Renal pelvis (tissue), 4 donors: ENCODE data around the gene NYAP2. TPM values are rescaled to one million over a fixed set of nuclear protein-coding genes. Genes with fewer than 3 reads are reported as not detected.

ENCODE experiments used
- DNase-seq: peaks from one replicate; pipeline ENCODE4 v3.0.0-alpha.2; 2013
- polyA plus RNA-seq, 3 donors: library from polyadenylated mRNA; unstranded; fragments of 120-200 nt; gene quantifications; one replicate each; pipeline ENCODE4 v1.2.1, GENCODE V29; 2013; ENCODE audit not compliant: insufficient read length in 3 of 3

NYAP2 gene
- polyA plus RNA-seq, 3 donors = 0.04 to 0.09 TPM; not detected in 1

DNA sequence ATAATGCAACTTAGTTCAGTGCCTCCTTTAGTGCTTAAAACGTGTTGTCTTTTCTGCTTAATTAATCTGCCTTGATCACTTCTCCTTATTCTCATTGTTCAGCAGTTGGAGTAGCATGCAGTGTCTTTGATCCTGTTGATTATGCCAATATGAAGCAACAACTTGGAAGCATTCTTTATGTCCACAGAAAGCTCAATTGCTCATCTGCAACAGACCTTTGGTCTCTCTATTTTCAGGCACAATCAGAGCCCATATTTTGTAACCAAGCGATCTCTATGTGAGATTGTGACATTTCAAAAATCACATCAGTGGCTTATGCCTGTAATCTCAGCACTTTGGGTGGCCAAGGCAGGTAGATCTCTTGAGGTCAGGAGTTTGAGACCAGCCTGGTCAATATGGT lies 217.3 kb downstream of the NYAP2 start:
- no peak for DNase-seq

DNA sequence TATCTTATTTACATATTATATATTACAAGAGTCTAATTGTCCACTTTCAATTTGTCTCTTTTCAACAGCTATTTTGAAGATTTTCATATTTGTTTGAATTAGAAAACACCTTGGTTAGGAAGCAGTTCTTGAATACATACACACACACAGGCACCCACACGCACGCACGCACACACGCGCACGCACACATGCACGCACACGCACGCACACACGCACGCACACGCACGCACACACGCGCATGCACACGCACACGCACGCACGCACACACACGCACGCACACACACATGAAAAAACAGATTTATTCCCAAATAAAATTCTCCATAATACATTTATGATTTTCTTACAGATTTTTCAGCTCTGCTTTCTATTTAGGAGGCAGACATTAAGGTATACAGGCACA lies 220.7 kb downstream of the NYAP2 start:
- DNase-seq = no peak

DNA sequence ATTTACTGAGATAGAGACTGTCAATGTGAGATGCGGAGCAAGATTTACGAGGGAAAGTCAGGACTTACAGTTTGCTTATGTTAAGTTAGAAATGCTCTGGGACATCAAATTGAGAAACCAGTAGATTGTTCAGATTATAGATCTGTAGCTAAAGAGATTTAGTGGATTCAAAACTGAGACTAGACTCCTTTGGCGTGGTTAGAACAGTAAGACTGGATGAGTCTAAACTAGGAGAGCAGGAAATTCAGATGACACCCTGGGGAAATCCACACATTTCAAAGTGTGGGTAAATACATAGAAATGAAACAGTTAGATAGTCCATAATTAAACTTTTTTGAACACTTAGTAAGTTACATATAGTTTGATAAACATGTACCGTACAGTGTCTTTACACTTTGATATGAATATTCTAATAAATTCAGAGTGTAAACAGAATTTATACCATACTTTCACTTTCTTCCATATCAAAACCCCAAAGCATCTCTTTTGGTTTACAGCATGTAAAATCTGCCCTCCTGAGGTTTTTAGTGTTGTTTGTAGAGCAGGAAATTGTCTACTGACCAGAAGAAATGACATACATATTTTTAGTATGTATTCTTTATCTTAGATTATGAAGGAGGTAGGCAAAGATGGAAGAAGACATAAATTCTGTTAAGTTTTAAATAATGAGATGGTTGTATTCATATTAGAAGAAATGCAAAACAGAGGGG lies 231.5 kb downstream of the NYAP2 start:
- DNase-seq = no peak

DNA sequence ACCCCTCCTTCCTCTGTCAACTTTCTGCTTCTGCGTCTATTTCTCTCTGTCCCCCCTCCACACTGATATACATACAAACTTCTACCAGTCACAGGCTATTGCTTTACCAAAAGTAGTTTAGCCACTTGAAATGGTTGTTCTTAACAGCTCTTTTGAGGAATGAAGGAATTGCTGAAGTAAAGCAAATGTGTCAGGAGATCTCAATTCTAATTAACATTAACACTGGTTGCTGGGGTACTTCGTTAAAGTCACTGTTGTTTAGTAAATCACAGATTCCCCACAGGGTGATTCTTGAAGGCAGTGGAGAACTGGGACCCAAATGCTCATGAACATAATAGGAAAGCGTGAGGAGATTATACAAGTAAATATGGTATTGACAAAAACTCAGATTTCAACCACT lies 232.8 kb downstream of the NYAP2 start:
- no peak for DNase-seq

DNA sequence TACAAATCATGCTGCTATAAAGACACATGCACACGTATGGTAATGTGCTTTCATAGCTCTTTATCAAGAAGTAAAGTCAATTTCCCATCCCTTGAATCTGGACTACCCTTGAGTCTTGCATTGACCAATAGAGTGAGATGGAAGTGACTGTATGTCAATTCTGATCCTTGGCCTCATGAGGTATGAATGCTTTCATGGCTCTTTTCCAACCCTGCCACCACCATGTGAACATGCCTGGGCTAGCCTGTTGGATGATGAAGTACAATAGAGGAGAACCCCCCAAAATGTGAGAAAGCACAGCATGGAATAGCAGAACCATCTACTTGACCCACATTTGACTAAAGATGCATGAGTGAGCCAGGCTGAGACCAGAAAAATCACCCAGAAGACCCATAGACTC lies 237.0 kb downstream of the NYAP2 start:
- no peak for DNase-seq

DNA sequence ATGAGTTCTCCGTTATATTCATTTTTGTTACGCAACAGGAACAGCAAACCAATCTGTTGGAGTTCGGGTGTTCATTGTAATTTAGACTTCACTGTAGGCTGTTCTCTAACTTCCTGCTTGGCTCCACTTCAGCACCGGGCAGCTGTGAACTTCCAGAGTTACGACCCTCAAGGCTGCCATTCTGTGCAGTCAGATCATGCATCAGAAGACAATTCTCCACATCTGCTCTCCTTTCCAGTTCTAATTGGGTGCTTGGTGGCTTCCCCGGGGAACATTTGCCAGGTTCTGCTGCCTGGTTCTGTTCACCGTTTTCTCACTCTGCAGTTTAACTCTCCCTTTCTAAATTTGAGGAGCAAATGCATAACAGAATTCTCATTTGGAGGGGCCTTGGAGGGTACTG lies 237.7 kb downstream of the NYAP2 start:
- no peak for DNase-seq

DNA sequence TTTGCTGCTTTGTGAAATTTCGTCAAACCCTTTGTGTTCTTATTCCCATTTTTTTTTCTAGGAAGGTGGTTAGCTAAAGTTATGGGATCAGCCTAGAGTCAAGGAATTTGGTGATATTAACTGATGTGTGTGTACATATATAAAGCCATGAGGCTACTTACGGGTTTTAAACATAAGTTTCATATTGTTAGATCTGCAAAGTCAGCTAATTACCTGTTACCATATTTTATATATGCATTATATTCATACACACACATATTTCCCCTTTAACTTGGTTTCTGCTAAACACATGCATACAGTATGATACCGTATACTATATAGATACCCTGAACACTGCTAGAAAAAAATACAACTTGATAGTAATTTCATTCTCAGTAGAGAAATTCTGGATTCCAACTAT lies 241.0 kb downstream of the NYAP2 start:
- no peak for DNase-seq

DNA sequence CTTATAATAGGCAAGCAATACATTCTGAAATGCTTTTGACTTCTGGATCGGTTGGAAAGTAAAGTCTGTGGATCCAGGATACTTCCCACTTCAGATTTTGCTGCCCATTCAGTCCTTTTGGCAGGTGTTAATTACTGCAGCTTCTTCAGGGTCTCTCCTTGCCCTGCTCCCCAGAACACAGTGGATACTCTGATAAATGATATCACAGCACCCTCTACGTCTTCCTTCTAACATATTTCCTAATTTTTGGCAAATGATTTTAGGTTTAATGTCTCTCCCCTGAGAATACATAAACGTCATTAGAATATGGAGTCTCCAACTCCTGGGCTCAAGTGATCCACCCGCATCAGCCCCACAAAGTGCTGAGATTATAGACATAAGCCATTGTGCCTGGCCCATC lies 249.8 kb downstream of the NYAP2 start:
- no peak for DNase-seq

DNA sequence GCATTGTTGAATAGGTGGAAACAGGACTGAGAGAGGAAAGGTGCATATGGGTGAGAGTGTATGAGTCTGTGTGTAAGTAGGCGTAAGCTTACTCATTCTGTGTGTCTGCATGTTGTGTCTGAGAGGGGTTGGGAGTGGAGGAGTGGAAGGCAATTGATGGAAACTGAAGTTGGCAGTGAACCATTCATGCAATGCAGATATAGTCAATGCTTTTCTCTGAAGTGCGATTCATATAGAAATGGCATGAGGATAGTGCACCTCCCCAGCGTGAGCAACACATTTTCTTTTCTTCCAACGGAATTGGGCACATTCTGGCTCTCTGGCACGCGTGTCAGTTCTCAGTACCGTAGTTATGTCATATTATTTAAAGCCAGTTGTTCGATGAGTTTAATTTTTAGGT lies 250.5 kb downstream of the NYAP2 start:
- no peak for DNase-seq

DNA sequence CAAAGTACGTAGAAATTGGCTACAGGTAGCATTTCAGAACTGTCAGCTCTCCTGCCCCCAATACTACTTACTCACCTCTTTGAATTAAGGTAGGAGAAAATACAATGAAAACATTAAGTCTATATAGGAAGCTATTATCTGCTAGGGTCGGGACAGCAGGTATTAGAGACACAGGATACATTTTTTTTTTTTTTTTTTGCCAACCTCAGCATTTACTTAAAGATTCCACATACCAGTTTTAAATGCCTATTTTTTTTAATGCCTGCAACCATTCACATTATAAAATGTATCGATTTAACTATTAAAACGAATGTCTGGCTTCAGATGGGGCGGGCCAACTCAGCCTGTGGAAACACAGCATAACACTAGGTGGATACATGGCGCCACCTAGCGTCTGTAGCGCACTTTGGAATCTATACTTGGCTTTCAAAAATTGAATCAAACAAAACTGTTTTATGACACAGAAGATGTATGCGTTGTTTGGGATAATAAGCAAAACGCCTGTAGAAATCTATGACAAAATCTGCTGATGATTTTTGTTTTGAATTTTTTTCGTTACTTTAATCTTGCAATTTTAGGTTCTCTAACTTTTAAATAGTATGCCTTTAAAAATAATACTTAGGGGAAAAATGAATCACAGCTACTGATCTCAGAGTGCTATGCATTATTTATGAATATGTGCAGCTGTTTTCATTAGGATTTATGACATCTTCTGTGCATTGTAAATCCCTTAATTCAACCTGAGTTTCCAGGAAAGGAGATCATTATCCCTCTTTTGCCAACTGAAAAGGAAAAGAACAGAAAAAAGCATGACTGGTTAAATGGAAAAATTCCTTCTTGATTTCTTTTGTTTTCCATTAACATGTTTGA lies 261.0 kb downstream of the NYAP2 start:
- peak; percentile 52 for DNase-seq

DNA sequence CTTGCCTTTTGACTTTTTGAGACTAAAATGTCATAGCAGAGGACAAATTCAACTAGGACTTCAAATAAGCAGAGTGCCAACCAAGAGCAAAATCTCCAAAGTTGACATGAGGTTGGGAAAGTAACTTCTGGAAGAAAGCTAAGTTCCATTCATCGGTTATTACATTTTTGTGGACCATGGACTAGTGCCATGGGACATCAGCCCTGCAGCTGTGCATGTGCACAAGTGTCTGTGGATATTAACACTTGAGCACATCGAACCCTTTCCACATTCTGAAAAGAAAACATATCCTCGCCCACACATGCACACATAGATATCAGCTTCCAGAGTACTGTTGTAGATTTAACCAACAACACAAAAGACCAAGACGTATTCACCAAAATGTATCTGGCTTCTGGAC lies 262.6 kb downstream of the NYAP2 start:
- no peak for DNase-seq

DNA sequence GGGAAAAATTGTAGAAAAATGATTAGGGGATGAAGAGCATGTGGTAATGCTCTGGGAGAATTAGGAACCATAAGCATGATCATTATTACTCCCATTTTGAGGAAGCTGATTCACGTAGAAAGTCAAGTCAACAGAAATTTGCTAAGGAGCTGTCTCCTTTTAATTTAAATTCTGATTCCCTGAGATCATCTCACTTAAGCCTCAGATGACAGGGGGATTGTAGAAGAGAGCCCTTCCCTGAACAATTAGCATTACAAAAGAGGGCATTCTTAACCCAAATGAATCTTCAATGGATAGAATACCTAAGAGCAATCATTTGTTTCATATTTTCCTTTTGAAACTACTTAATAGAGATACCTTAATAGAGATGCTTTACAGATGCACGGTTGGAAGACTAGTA lies 267.9 kb downstream of the NYAP2 start:
- no peak for DNase-seq

DNA sequence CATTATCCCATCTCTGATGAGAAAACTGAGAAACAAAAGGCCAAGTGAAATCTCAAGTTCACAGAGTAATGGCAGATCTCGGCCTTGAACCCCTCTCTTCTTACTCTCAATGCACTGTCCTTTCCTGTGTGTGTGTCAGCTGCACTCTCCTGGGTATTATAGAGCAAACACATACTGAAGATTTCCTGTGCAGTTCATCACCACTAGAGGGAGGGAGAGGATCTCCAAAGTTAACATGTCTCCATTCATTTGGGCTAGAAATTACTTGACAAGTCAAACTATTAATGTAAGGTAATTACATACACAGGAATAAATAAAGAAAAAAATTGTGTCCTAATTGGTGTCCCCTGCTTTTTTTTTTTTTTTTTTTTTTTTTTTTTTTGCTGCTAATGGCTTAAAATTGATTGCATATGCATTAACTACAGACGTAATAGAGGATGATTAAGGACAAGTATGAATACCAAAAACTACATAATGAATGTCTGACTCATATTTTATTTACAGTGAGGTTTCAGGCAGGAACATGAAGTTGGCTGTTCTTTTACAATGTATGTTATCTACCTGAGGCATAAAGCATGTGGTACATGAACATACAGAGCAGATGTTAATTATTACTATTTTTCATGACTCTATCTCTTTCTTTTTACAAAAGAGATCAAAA lies 269.2 kb downstream of the NYAP2 start:
- DNase-seq = peak; percentile 44

DNA sequence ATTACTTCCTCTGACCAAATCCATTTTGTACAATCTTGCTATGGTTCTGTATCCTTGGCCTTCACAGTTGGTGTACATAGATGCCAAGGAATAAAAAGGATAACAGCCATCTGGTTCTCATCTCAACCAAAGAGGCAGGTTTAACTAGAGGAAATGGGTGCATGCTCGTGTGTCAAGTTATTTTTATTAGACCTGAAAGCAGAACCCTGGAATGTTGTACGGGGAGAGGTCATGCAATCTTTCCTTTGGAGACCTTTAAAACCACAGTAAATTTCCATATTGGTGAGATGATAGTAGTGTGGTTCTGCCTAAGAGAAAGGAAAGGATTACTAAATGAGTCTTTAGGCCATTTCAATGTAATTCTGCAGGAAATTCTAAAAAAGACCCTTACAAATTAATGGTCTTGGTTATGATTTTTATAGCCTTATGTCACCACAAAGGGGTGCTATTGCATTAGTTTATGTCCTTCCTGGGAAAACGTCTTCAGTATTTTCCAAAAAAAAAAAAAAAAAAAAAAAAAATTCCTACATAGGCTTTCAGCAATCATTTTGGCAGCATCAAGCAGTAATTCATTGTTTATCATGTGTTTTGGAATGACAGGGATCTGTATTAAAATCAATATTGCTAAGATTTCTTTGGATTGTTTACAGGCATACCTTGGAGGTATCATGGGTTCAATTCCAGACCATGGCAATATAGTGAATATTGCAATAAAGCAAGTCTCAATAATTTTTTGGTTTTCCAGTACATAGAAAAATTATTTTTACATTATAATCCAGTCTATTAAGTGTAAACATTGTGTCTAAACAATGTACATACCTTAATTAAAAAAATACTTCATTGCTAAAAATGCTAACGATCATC lies 270.8 kb downstream of the NYAP2 start:
- peak; percentile 48 for DNase-seq

DNA sequence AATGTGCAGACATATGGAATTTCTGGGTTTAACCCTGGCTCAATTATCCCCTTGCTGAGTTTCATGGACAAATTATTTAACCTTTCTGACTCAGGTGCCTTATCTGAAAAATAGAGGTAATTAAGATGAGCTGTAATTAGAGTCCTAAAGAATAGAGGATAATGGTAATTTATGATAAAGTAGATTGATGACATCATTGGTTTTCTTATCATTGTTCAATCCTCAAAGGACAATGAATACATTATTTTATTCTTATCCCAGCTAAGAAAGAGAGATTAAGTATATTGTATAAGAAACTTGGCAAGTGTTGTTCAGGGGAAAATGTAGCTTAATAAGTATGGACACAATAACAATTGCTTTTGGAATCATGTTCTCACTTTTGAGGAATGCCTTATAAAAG lies 279.3 kb downstream of the NYAP2 start:
- DNase-seq = no peak

DNA sequence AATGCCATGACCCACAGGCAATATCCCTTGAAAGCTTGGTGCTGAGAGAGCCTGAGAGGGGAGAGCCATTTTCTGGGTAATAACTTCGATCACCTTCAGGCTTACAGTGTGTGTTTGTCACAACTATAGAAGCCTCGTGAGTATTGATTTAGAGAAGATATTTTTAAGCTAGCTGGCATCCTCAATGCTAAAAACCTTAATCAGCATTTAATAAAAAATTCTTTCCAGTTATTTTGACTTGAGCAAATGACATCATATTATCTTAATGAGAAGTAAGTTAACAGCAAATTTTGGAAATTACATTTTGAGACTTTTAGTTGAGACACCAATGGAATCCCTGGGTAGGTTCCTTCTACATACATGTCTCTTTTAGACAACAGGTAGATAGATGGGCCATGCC lies 283.7 kb downstream of the NYAP2 start:
- no peak for DNase-seq

DNA sequence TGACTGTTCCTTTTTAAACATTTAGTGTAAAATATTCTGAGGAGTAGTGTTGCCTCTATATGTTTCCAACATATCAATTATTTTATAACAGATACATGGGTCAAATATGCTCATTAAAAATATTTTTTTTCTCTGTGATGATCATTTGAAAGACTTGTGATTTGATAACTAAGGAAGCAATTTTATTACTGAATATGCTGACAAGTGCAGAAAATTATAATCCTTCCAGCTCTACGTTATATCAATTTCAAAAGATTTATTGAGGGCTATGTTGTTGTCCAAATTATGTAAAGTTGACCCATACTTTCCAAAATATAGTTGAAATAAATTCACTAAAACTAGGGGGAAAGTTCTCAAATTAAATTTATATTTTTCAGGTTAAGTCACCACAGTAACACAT lies 290.6 kb downstream of the NYAP2 start:
- DNase-seq = no peak

DNA sequence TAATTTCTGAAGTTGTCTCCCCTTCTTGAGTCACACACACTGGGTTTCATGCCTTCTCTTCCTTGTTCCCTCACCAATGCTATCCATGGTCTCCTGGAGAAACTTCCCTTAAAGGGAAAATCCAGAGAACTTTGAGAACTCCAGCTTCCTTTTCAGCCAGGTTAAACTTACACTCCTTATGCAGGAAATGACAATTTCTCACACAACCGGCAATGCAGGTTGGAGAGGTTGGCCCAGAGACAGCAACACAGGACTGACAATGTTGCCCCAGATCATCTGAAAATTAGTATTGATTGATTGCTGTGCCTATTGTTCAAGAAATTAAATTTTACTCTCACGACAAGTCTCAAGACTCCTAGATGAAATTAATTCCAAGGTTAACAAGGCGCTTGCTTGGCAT lies 292.2 kb downstream of the NYAP2 start:
- DNase-seq = no peak

DNA sequence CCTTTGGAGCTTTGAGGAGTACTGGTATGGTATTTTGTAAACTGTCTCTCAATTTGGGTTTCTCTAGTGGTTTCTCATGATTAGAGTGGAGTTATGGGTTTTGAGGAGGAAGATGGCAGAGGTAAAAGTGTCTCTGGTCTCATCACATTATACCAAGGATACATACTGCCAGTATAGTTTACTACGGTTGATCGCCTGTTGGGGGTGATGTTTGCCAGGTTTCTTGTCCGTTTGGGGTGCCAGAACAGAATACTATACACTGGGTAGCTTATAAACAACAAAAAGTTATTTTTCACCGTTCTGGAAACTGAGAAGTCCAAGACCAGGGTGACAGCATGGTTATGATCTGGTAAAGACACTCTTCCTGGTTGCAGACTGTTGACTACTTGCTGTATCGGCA lies 293.7 kb downstream of the NYAP2 start:
- DNase-seq = no peak

DNA sequence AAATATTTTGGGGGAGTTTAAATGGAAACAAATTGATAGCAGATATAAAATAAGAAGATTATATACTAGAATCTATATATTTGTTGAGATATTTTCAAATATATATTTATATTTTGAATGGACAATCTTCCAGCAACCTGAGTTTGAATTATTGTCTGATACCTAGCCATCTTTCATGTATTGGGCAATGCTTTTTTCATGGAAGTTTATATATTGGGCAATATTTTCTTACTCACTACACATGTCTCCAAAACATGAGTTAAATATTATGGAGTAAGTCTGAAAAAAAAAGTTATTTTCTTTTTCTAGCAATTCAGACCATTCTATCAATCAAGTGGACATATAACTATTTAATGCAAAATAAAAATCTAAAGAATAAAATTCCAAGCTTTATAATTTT lies 295.2 kb downstream of the NYAP2 start:
- no peak for DNase-seq

DNA sequence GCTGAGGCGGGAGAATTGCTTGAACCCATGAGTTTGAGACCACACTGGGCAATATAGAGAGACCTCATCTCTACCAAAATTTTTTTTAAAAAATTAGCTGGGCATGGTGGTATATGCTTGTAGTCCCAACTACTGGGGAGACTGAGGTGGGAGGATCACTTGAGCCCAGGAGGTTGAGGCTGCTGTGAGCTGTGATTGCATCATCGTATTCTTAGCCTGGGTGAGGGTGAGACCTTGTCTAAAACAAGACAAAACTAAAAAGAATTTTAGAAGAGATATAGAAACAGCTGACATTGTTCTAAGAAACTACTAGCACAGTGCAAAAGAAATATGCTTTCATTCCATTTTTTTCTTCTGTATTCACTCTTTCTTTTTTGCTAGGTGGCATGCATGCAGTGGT lies 298.4 kb downstream of the NYAP2 start:
- DNase-seq = no peak
